Daoy (cell line): ENCODE measurements around the gene TCEA3. TPM values are rescaled to one million over a fixed set of nuclear protein-coding genes. Genes with fewer than 3 reads are reported as not detected.
"Not testable (repeated sequence)": the region's sequence is repeated elsewhere in the genome, so short reads cannot be mapped to it uniquely, and the experiment has no call there.

Experiments used
- DNase-seq: peaks from one replicate; pipeline ENCODE4 v3.0.0-alpha.2; 2015; ENCODE audit warnings: low read depth
- total RNA-seq: library from RNA; depleted of rRNA; stranded (reverse); fragments of >200 nt; shearing (Covaris generic); gene quantifications from 2 replicates; pipeline ENCODE4 v1.2.3, GENCODE V29; 2014

TCEA3 gene
- total RNA-seq, 1 experiment from 2014 or later, result 1.7 TPM

DNA sequence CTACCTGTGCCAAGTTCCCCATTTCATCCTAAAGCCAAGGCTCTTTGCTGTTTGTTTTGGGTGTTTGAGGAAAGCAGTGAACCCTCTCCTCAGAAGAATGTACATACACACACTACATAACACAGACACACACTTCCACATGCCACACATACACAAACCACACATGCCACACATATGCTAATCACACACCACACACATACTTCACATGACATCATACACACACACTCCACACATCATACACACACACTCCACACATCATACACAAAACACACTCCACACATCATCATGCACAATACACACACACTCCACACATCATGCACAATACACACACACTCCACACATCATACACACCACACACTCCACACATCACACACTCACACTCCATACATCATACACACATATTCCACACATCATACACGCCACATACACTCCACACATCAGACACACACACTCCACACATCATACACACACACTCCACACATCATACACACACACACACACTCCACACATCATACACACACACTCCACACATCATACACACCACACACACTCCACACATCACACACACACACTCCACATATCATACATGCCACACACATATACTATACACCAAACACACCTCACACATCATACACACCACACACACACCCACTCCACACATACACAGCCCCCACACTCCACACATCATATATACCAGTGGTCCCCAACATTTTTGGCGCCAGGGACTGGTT lies 32.3 kb downstream of the TCEA3 start:
- no peak for DNase-seq

DNA sequence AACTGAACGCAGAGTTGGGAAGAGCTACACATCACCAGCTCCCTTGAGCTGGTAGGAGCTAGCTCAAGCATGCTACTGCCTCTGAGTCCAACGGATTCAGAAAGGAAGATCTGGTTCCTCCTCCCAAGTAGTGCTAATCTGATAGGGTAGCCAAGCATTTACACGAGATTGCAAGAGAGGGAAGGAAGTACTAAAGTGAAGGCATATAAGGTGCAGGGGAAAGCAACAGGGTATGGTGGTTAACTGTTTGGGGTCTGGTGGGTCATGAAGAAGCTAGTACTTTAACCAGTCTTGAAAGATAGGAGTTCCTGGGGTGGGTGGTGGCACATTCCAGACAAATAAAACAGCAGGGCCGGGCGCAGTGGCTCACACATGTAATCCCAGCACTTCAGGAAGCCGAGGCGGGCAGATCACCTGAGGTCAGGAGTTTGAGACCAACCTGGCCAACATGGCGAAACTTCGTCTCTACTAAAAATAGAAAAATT lies 34.7 kb downstream of the TCEA3 start:
- no peak for DNase-seq

DNA sequence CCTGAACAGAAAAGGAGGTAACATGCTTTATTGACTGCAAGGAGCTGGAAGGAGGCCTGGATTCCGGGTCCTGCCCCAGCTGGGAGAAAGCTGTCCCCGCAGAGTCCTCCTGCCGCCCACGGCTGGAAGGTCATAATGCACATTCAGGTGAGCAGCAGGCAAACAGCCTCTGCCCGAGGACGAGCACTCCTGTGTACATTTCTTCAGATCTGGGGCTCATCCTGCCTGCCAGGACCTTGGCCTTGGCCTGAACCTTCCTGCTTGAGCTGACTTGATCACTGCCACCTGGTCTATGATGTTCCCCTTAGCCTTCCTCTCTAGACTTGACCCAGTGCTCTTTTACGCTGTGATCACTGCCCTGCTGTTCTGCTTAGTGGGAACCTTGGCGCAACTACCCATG lies 37.1 kb downstream of the TCEA3 start:
- DNase-seq, result no peak

DNA sequence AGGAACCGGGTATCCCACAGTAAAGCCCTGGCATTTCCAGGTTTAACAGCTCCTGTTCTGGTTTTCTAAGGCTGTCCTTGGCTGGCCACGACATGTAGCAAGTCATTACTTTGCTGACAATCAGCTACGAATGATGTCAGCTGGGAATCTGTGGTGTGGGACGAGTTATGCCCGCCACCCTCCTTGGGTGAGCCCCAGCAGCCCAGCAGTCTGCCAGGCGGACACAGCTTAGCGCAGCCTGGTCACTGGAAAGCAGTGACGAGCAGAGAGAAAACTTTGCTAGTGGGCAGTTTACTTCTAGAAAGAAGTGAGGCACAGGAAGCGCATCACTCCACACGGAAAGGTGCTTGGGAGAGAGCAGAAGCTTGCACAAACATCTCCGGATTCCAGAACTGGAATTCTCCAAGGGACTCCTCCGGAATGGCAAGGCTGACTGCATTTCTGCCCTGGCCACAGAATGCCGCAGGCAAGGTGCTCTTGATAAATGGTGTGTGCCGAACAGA lies 39.4 kb downstream of the TCEA3 start:
- DNase-seq, result no peak

DNA sequence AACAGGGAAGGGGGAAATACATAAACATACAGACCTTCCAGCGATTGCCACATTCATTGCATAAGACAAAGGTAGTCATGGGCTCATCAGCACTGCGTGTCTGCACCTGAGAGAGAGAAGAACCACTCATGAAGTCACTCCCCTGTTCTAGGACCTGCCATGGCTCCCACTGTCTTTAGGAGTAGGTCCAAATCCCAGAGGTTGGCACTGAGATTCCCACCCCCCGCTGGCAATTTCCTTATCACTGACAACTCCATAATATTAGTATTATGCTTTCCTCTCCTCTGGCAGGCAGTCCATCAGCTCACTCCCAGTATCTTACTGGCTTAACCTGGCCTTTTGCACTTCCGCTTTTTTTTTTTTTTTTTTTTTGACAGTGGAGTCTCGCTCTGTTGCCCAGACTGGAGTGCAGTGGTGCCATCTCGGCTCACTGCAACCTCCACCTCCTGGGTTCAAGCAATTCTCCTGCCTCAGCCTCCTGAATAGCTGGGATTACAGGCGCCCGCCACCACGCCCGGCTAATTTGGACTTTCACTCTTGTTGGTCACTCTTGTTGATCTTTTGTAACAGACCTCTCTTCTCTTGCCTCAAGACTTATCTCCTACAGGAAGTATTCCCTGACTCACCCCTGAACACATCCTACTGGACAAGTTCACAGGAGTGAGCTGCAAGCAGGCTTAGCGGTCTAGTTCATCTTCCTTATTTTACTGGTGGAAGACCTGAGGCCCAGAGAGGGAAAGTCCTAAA lies 40.1 kb downstream of the TCEA3 start:
- peak; percentile 66 for DNase-seq

DNA sequence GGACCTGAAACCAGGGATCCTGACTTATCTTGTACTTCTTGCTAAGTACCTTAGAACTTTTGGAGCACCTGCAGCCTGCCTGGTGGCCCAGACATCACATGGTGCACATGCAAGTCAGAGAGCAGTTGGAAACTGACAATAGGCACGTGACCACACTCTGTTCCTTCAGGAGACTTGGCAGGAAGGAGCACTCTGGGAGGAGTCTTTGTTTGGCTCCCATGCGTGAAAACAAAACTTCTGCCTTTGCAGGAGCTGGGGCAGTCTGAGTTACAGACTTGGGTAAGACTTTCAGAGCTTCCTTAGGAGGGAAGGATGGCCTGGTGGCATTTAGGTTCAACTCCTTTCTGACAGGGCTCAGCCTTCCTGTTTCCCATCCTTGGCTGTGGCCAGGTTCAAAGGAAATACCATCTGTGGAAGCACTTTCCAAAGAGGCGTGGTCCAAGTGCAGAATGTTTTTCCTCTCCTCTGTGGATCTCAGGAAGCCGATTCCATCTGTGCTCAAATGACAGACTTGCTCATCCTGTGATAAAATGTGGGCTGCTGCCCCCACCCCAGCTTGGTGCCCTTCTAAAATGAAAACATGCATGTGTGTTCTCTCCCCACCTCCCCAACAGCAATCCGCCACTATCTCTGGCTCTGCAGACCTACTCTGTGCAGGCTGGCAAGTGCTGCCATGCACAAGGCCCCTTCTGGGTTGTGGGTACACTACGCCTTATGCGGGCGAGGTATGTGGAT lies 40.8 kb downstream of the TCEA3 start:
- DNase-seq, result no peak

DNA sequence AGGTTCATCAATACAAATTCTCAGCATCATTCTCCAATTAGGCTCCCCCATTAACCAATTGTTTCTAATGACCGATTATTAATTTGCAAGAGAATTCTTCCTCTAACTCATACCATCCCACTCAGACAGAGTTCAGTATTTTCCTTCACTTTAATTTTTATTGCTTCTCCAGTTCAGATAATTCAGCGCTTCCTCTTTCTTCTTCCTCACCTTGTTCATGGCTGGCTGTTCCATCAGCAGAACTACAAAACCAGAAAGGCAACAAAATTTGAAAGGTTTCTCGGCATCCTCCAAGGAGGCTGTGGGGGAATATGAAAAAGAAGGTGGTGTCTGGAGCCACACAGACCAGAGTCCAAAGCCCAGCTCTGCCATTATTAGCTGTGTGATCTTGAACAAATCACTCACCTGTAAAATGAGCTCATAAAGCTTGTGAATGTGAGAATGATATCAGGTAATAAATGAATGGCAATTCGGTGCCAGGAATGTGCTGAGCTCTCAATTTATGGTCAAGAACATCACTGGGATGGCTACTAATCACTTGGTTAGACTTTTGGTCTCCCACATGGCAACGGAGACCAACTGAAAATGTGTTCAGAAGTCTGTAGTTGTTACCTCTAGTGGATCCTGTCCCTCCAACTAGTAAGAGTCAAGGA lies 43.2 kb downstream of the TCEA3 start:
- no peak for DNase-seq

DNA sequence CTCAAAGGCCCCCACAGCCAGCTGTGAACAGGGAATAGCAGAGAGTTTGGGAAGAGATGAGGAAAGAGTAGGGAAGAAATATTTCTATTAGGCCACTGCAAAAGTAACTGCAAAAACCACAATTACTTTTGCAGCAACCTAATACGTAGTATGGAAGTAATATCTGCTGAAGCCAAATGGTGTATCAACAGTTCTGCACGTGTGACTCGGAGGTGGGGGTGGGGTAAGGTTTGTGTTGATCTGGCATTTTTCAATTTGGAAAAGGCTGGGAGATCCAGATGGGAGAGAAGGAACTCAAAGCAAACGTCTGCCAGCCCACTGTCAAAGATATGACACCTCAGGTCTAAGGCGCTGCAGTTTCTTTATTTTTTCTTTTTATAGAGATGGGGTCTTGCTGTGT lies 43.8 kb downstream of the TCEA3 start:
- no peak for DNase-seq

DNA sequence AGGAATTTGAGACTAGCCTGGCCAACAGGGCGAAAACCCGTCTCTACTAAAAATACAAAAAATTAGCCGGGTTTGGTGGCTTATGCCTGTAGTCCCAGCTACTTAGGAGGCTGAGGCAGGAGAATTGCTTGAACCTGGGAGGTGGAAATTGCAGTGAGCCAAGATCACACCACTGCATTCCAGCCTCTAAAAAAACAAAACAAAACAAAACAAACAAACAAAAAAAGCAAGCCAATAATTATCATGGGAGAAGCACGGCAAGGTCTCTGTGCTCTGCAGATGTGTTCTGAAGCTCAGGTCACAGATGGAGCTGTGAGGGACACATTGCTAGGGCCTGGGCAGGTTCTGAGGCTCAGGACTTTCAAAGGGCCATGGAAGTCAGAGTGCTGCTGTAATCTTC lies 44.3 kb downstream of the TCEA3 start:
- DNase-seq, result not testable (repeated sequence)

DNA sequence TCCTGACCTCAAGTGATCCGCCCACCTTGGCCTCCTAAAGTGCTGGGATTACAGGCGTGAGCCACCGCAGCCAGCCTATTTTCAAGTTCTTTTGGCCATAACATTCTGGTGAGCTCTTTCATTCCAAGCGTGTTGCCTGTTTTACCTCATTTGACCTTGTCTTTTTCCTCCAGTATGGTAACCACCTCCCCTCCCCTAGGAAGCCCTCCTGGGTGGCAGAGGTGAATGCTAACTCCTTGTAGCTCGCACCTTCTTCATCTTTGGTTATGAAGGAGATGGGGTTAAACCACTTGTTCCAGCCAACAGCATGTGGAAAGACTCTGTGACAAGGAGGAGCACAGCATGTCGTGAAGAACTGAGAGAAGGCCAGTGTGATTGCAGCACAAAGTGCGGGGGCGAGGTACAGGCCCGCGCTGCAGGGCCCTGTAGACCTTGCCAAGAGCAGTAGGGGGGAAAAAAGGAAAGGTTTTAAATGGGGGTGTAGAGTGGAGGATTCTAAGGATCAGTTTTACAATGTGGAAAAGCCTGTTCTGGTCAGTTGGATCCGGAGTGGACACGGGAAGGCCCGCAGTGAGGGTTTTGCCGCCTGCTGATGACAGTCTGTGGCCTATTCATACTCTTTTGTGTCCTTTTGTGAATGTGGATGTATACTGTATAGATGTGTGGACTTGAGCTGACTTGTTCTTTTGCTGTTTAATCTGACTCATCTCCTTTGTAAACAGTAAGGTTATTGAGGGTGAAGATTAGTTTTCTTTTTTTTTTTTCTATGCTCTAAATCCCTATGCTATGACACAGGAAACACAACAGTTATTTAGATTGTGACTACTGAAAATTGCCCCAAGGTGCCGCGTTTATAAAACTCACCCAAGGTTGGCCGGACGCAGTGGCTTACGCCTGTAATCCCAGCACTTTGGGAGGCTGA lies 47.4 kb downstream of the TCEA3 start:
- peak; percentile 76 for DNase-seq

DNA sequence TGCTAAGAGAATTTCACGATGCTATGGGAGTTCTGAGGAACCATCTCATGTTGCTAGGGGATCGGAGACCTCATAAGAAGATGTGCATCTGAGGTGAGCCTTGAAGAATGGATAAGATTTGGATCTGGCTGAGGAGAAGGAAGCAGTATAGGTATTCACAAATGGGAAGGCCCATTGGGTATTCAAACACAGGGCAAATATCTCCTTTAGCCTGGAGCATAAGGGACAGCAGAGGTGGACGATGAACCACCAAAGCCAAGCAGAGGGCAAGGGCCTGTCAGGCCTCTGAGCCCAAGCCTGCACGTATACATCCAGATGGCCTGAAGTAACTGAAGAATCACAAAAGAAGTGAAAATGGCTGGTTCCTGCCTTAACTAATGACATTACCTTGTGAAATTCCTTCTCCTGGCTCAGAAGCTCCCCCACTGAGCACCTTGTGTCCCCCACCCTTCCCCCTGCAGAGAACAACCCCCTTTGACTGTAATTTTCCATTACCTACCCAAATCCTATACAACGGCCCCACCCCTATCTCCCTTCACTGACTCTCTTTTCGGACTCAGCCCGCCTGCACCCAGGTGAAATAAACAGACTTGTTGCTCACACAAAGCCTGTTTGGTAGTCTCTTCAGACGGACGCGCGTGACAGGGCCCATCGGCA lies 50.3 kb downstream of the TCEA3 start:
- not testable (repeated sequence) for DNase-seq

DNA sequence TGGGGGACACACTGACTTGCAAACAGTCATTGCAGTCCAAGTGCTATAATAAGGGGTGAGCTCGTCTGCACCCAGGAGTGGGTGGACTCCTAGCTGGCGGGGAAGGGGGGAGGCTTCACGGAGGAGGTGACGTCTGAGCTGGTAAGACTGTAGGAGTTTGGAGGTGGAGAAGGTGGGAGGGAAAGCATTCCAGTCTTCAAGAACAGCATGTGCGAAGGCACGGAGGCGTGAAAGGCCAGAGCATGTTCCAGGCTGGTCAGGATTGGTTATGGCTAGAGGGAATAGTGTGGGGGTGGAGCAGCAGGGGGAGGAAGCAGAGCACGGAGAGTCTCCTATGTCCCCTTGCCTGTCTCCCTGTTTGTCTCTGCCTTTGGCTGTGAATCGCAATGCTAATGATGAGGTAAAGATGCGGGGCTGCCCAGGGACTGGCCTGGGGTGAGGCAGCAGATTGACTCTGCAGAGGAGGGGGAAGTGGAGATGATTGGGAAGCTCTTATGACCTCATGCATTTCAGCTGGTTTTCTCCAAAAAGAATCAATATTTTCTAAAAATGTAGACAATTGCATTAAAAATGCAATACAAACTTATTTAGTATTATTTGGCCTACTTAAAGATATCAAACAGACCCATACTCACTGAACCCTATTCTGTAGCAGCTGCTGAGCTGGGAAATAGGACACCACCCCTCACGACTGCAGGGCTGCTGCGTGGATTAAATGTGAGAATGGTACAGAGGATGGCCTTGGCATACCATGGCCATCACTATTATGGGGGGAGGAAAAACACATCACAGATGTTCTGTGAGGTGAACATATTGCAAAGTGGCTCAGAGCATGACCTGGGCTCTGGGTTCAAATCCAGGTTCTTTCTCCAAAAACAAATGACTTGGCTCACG lies 52.3 kb downstream of the TCEA3 start:
- no peak for DNase-seq

DNA sequence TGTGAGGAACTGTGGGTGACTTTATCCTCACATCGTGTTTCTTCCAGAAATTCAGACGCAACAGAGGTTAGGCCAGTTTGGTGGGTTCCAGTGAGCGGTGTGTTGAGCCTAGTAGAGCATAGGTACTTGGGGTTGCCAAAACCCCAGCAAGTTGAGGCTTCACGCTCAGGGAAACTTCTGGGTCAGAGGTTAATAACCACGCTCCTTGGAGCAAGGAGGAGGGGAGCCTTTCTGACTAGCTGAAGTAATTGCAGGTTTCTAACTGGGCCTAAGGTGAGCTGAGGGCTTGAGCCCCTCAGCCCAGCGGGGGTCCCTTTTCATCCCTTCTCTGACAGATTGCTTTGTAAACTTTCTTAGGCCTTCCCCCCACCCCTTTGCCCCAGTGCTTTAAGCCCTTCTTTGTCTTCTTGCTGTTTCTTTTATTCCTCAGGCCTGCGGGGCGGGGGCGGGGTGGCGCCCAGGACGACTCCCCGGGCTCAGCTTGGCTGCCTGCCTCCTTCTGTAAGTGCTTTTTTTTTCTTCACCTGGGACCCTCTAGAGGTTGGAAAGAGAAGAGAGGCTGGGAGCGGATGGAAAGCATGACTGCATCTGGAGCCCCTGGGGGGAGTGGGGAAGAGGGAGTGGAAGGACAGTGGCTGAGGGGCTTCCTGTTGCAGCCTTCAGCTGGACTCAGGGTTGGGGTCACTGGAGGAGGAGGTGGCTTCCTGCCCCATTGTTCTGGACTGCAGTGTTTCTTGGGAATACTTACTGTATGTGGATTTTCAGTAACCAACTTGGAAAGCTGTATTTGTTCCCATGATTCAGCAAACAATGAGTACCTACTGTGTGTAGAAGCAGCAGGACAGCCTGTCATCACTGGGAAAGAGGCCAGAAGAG lies 53.6 kb downstream of the TCEA3 start:
- DNase-seq, result peak; percentile 66

DNA sequence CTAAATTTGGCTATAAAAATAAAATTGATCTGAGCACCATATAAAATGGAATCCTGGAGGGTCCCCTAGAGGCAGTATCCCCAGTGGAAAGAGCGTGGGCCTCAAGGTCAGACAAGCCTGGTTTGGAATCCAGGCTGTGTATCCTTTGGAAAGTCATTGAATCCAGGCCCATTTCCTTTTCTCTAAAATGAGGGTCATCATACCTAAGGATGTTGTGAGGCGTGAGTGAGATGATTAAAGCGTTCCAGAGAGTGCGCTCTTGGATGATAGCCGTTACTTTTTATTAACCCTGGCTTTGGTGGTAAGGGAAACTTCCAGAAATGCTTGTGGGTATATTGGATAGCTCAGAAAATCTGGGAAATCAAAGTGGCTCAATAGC lies 54.2 kb downstream of the TCEA3 start:
- DNase-seq, result no peak

DNA sequence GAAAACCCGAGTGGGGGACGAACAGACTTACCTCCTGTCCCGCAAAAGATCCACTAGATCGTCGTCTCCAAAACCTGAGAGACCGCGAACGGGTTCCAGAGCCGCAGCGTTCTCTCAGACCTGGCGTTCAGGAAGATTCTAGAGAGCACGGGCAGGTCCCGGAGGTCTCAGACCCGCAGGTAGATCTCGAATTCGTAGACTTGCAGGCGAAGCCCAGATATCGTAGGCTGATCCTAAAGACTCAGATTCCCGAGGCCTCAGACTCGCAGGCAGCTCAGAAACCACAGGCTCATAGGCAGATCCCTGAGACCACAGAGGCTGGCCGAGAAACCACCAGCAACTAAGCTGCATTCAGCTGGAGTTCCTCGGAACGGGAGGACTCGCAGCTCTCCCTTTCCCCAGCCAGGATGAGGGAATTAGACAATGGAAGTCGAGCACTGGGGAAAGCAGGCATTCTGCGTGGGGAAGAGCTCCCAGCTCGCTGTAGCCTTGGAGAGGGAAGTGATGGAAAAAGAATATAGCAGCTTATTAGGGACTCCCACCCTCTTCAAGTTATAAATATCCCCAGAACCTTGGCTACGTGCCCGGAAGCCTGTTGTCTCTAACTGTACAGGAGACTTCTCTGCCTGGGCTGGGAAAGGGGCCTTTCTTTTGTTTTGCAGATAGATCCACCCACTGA lies 55.1 kb downstream of the TCEA3 start, which contains the start of gene ZNF436:
ZNF436 (minus strand) TSS at position 502 of the 679 bp plus-strand sequence. CDS start 1,831 bp downstream, outside the sequence.
- peak; percentile 84 for DNase-seq

DNA sequence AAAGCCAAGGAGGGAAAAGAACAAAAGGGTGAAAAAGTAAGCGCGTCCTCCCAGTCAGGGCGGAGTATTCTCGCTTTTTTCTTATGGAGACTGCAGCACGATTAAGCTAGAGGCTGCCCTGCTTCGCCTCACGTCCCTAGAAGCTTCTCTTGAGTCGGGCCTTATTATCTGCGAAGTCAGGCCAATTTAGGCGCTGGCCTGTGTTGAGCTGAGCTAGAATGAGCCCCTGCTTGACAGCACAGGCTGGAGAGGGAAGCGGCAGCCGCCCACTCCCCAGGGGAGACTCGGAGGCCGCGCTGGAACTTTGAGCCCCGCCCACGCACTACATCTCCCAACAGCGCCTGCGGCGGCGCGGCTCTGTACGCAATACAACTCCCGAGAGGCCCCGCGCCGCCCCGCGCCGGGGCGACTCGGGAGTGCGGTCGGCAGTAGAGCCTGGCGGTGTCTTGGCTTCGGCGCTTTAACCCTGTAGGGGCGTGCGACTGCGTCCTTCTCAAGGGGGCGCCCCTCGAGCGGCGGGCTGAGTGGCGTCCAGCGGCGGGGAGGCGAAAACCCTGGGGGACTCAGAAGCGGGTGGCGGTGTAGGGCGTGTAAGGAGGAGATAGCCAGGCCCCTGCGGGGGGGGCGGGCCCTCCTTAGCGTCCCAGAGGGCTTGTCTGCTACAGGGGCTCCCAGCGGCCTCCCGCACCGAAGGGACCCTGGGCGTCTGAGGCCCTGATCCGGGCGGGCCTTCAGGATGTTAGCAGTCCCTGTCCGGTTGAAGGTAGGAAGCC lies 55.8 kb downstream of the TCEA3 start:
- DNase-seq, result peak; percentile 96
